ENCODE measurements around the gene AAK1.
"Not testable (repeated sequence)": the region's sequence is repeated elsewhere in the genome, so short reads cannot be mapped to it uniquely, and the experiment has no call there.

Gene AAK1

DNA sequence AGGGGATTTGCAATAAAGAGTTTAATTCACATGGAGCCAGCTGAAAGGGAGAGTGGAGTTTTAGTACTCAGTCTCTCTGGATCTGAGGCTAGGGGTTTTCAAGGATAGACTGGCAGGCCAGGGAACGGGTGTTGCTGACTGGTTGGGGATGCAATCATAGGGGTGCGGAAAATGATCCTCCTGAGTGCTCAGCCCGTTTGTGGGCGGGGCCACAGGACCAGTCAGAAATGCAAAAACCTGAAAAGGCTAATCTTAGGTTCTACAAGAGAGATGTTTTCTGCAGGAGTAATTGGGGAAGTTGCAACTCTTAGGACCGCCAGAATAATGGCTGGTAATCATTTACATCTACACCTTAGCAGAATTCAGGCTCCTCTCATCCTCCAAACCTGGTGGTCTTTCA lies 208.8 kb downstream of the AAK1 start:
- no peak for DNase-seq

- DNase-seq: no peak
Observed at GRCh38 chr2:69429491-69430183, 213.9 kb downstream of the AAK1 start.

- no peak for DNase-seq
Observed at GRCh38 chr2:69428981-69429380, 214.6 kb downstream of the AAK1 start.

GRCh38 chr2:69424419-69424818 lies 219.1 kb downstream of the AAK1 start:
- DNase-seq: no peak

GRCh38 chr2:69422198-69422597 lies 221.3 kb downstream of the AAK1 start:
- no peak for DNase-seq

GRCh38 chr2:69419111-69419510 lies 224.4 kb downstream of the AAK1 start:
- DNase-seq: not testable (repeated sequence)

GRCh38 chr2:69416147-69416546 lies 227.4 kb downstream of the AAK1 start:
- DNase-seq: no peak

Data from NCI-H1048 (cell line).